H9 (cell line): Measurements from ENCODE around the gene TMEM151A. TPM values are rescaled to one million over a fixed set of nuclear protein-coding genes. Genes with fewer than 3 reads are reported as not detected.

Experiments
- DNase-seq: peaks from one replicate; pipeline ENCODE4 v3.0.0-alpha.2; 2017
- H2AFZ ChIP-seq: one replicate; pipeline ENCODE4 v1.6.1; 2013; ENCODE audit warnings: mild to moderate bottlenecking, low read length, control low read depth, moderate library complexity
- H2AK5ac ChIP-seq: 2 replicates; pipeline ENCODE4 v1.6.1; 2013; ENCODE audit warnings: low read length, control low read depth, mixed read lengths; ENCODE audit not compliant: insufficient read length
- H2BK120ac ChIP-seq: one replicate; pipeline ENCODE4 v1.6.1; 2013; ENCODE audit warnings: low read depth, mild to moderate bottlenecking, low read length, control low read depth, inconsistent platforms; ENCODE audit not compliant: poor library complexity, severe bottlenecking
- H2BK12ac ChIP-seq: 2 replicates; pipeline ENCODE4 v1.6.1; 2013; ENCODE audit warnings: low read length, control low read depth, mixed read lengths, low read depth; ENCODE audit not compliant: insufficient read length
- H2BK15ac ChIP-seq: 2 replicates; pipeline ENCODE4 v1.6.1; 2013; ENCODE audit warnings: low read depth, low read length, control low read depth
- H2BK20ac ChIP-seq: one replicate; pipeline ENCODE4 v1.6.1; 2013; ENCODE audit warnings: low read depth, mild to moderate bottlenecking, low read length, control low read depth, inconsistent platforms; ENCODE audit not compliant: poor library complexity, severe bottlenecking
- H2BK5ac ChIP-seq: 2 replicates; pipeline ENCODE4 v1.6.1; 2013; ENCODE audit warnings: low read length, control low read depth, mixed read lengths; ENCODE audit not compliant: insufficient read length
- H3K14ac ChIP-seq: 2 replicates; pipeline ENCODE4 v1.6.1; 2013; ENCODE audit warnings: low read length, control low read depth; ENCODE audit not compliant: insufficient read depth
- H3K18ac ChIP-seq: 2 replicates; pipeline ENCODE4 v1.6.1; 2013; ENCODE audit warnings: low read depth, mild to moderate bottlenecking, mixed read lengths, low read length, control low read depth; ENCODE audit not compliant: insufficient read length
- H3K23ac ChIP-seq: 2 replicates; pipeline ENCODE4 v1.6.1; 2013; ENCODE audit warnings: low read length, control low read depth, mixed read lengths, low read depth; ENCODE audit not compliant: insufficient read length
- H3K23me2 ChIP-seq: 2 replicates; pipeline ENCODE4 v1.6.1; 2013; ENCODE audit warnings: low read depth, mild to moderate bottlenecking, mixed read lengths, low read length, control low read depth; ENCODE audit not compliant: insufficient read length, poor library complexity, severe bottlenecking
- H3K27ac ChIP-seq: 2 replicates; pipeline ENCODE4 v1.5.1; 2013; ENCODE audit warnings: low read length, control low read depth, mixed read lengths, low read depth; ENCODE audit not compliant: insufficient read length
- H3K27me3 ChIP-seq: 2 replicates; pipeline ENCODE4 v1.6.1; 2013; ENCODE audit warnings: low read length, control low read depth, inconsistent platforms; ENCODE audit not compliant: insufficient read depth
- H3K4ac ChIP-seq: 2 replicates; pipeline ENCODE4 v1.6.1; 2013; ENCODE audit warnings: low read depth, mild to moderate bottlenecking, control low read depth, inconsistent platforms, low read length, moderate library complexity
- H3K4me1 ChIP-seq: 2 replicates; pipeline ENCODE4 v1.6.1; 2013; ENCODE audit warnings: low read length, control low read depth, inconsistent platforms; ENCODE audit not compliant: insufficient read depth
- H3K4me2 ChIP-seq: 2 replicates; pipeline ENCODE4 v1.6.1; 2013; ENCODE audit warnings: low read length, control low read depth, mixed read lengths; ENCODE audit not compliant: insufficient read length, insufficient read depth
- H3K56ac ChIP-seq: 2 replicates; pipeline ENCODE4 v1.6.1; 2013; ENCODE audit warnings: low read depth, mild to moderate bottlenecking, mixed read lengths, low read length, control low read depth; ENCODE audit not compliant: insufficient read length
- H3K79me1 ChIP-seq: 2 replicates; pipeline ENCODE4 v1.6.1; 2013; ENCODE audit warnings: low read depth, mild to moderate bottlenecking, moderate library complexity, low read length, control low read depth, inconsistent platforms; ENCODE audit not compliant: insufficient read depth, poor library complexity, severe bottlenecking
- H3K79me2 ChIP-seq: 2 replicates; pipeline ENCODE4 v1.6.1; 2013; ENCODE audit warnings: low read length, control low read depth, inconsistent platforms; ENCODE audit not compliant: insufficient read depth
- H3K9ac ChIP-seq: 2 replicates; pipeline ENCODE4 v1.6.1; 2013; ENCODE audit warnings: low read length, control low read depth, mixed read lengths; ENCODE audit not compliant: insufficient read length; ENCODE audit errors: extremely low read depth
- H3K9me3 ChIP-seq: one replicate; pipeline ENCODE4 v1.6.1; 2013; ENCODE audit warnings: low read depth, low read length, inconsistent platforms; ENCODE audit not compliant: control insufficient read depth
- H3T11ph ChIP-seq: one replicate; pipeline ENCODE4 v1.6.1; 2013; ENCODE audit warnings: mild to moderate bottlenecking, low read length, control low read depth, inconsistent platforms
- H4K20me1 ChIP-seq: one replicate; pipeline ENCODE4 v1.6.1; 2013; ENCODE audit not compliant: control insufficient read depth, insufficient read length, insufficient read depth
- H4K5ac ChIP-seq: 2 replicates; pipeline ENCODE4 v1.6.1; 2013; ENCODE audit warnings: low read depth, mild to moderate bottlenecking, mixed read lengths, low read length, control low read depth; ENCODE audit not compliant: insufficient read length
- H4K8ac ChIP-seq: replicated peaks from 2 replicates; pipeline ENCODE4 v1.6.1; 2013; ENCODE audit warnings: low read length, control low read depth, mixed read lengths, low read depth; ENCODE audit not compliant: insufficient read length
- H4K91ac ChIP-seq: 2 replicates; pipeline ENCODE4 v1.6.1; 2013; ENCODE audit warnings: low read depth, mild to moderate bottlenecking, moderate library complexity, mixed read lengths, low read length, control low read depth; ENCODE audit not compliant: insufficient read length
- H3K27ac Mint-ChIP-seq, 3 experiments: 2 replicates in 2 of 3; 3 replicates in 1 of 3; pipeline ENCODE4 v1.8.0; 2020 to 2021; ENCODE audit warnings: mixed read lengths in 3 of 3, mild to moderate bottlenecking in 1 of 3, moderate library complexity in 1 of 3
- H3K27me3 Mint-ChIP-seq: 2 replicates; pipeline ENCODE4 v1.8.0; 2021; ENCODE audit warnings: low read depth, mild to moderate bottlenecking, moderate library complexity, mixed read lengths
- H3K36me3 Mint-ChIP-seq, 3 experiments: 2 replicates in 2 of 3; 3 replicates in 1 of 3; pipeline ENCODE4 v1.8.0; 2020 to 2021; ENCODE audit warnings: low read depth in 3 of 3, mixed read lengths in 3 of 3; ENCODE audit not compliant: insufficient read depth in 1 of 3
- H3K4me1 Mint-ChIP-seq, 2 experiments: 2 replicates each; pipeline ENCODE4 v1.8.0; 2020; ENCODE audit warnings: mixed read lengths in 2 of 2
- H3K4me3 Mint-ChIP-seq, 2 experiments: 2 replicates in 1 of 2; 3 replicates in 1 of 2; pipeline ENCODE4 v1.8.0; 2020 to 2021; ENCODE audit warnings: mild to moderate bottlenecking in 2 of 2, mixed read lengths in 2 of 2, moderate library complexity in 1 of 2
- H3K9me3 Mint-ChIP-seq, 2 experiments: 2 replicates in 1 of 2; 3 replicates in 1 of 2; pipeline ENCODE4 v1.8.0; 2020; ENCODE audit warnings: mild to moderate bottlenecking in 2 of 2, mixed read lengths in 2 of 2, moderate library complexity in 1 of 2
- WGBS: extraction: QIAGEN DNeasy Blood & Tissue Kit; methylation state at CpG from one replicate; pipeline ENCODE4 v1.1.7; 2013; ENCODE audit warnings: missing lambda C conversion rate, low lambda C conversion rate, mixed read lengths; ENCODE audit not compliant: insufficient read length; ENCODE audit errors: extremely low coverage; 5-methylcytosine and 5-hydroxymethylcytosine counted together
- total RNA-seq: library from RNA; stranded (reverse); gene quantifications from 2 replicates; pipeline ENCODE4 v1.2.1, GENCODE V29; 2021
- TF ChIP-seq, protein P1 (sequence below): fragments of 200-600 bp; sonication (generic); conservative IDR thresholded peaks from 3 replicates; pipeline ENCODE4 v1.8.0; 2021; ENCODE audit warnings: antibody characterized with exemption, mild to moderate bottlenecking

TMEM151A gene
- total RNA-seq, 1 experiment from 2014 or later: 1.2 TPM

DNA sequence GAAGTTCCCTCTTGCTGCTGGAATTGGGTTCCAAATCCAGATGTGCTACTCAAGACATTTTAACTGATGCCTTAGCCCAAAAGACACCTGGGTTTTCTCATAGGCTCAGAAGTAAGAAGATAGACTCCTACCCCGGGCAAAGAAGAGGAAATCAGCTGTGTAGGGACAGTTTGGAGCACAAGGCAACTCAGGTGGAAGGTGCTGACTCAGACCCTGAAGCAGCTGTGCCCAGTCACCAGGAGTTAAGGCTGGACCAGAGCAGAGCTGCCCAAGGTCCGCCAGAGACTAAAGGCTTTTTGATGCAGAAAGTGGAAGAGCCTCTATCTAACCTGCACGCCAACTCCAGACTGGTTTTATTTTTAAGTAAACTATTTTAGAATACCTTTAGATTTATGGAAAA is 43.9 kb upstream of the TMEM151A start:
- Mint-ChIP-seq H3K27ac (no peak overlapping the region), H3K4me1 (no peaks in the 10 kb centered on the region), H3K4me3 (no peak overlapping the region), H3K27me3 (peaks cover 7% of the 10 kb centered on the region; the same call in 1 of the 2 replicates), H3K9me3 (no peaks in the 10 kb centered on the region), H3K36me3 (no peaks in the 10 kb centered on the region)
- Histone ChIP-seq H3K4me1 (no peaks in the 10 kb centered on the region), H2BK5ac (no peak overlapping the region), H2BK120ac (no peak overlapping the region), H3K27ac (no peak overlapping the region), H3K14ac (no peak overlapping the region), H3T11ph (no peak overlapping the region), H2BK20ac (no peak overlapping the region), H3K23ac (no peak overlapping the region), H3K56ac (no peak overlapping the region), H4K8ac (no peak overlapping the region), H3K27me3 (no peaks in the 10 kb centered on the region), H3K9ac (no peak overlapping the region), H3K23me2 (no peaks in the 10 kb centered on the region), H3K4me2 (no peak overlapping the region), H4K91ac (no peak overlapping the region), H3K79me2 (no peaks in the 10 kb centered on the region), H2BK12ac (no peak overlapping the region), H2AK5ac (no peak overlapping the region), H3K79me1 (no peaks in the 10 kb centered on the region), H4K20me1 (no peaks in the 10 kb centered on the region), H3K18ac (no peak overlapping the region), H2AFZ (no peak overlapping the region), H3K4ac (no peak overlapping the region), H2BK15ac (no peak overlapping the region), H3K9me3 (no peaks in the 10 kb centered on the region), H4K5ac (no peak overlapping the region)
- no CpG with 5 or more reads among the region's 3 CpGs for WGBS
- DNase-seq: no peak
- TF ChIP-seq, protein P1, sequence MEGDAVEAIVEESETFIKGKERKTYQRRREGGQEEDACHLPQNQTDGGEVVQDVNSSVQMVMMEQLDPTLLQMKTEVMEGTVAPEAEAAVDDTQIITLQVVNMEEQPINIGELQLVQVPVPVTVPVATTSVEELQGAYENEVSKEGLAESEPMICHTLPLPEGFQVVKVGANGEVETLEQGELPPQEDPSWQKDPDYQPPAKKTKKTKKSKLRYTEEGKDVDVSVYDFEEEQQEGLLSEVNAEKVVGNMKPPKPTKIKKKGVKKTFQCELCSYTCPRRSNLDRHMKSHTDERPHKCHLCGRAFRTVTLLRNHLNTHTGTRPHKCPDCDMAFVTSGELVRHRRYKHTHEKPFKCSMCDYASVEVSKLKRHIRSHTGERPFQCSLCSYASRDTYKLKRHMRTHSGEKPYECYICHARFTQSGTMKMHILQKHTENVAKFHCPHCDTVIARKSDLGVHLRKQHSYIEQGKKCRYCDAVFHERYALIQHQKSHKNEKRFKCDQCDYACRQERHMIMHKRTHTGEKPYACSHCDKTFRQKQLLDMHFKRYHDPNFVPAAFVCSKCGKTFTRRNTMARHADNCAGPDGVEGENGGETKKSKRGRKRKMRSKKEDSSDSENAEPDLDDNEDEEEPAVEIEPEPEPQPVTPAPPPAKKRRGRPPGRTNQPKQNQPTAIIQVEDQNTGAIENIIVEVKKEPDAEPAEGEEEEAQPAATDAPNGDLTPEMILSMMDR: no peak
